NCI-H1436 treated with DMSO at 0.1 percent for 48 hours (cell line): Measurements from ENCODE around the gene ZNF205.

Experiments used
- DNase-seq: peaks from one replicate; lab custom pipeline; 2025; lab: John Stamatoyannopoulos, UW

The ZNF205 gene

GRCh38 chr16:3084969-3085670 lies 27.3 kb upstream of the ZNF205 start:
- DNase-seq = no peak

DNA sequence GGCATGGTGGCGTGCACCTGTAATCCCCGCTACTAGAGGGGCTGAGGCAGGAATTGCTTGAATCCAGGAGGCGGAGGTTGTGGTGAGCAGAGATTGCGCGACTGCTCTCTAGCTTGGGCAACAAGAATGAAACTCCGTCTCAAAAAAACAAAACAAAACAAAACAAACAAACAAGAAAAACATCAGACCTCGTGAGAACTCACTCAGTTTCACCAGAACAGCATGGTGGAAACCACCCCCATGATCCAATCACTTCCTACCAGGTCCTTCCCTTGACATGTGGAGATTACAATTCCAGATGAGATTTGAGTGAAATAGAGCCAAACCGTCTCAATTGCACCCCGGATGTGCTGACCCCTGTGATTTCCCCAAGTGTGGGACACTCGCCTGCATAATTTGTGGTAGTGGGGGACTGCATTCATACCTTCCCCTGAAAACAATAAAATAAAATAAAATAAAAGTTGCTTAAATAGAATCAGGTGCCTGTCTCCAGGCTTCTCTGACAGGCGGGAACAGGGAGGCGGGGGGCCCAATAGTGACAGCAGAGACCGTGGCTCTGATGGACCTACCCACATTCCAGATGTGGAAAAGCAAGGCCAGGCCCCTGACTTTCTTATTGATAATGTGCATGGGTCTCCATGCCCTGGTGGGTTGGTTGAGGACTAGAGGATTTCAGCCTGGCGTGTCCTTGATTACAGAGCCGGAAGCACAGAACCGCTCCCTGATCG lies 26.4 kb upstream of the ZNF205 start:
- no peak for DNase-seq

DNA sequence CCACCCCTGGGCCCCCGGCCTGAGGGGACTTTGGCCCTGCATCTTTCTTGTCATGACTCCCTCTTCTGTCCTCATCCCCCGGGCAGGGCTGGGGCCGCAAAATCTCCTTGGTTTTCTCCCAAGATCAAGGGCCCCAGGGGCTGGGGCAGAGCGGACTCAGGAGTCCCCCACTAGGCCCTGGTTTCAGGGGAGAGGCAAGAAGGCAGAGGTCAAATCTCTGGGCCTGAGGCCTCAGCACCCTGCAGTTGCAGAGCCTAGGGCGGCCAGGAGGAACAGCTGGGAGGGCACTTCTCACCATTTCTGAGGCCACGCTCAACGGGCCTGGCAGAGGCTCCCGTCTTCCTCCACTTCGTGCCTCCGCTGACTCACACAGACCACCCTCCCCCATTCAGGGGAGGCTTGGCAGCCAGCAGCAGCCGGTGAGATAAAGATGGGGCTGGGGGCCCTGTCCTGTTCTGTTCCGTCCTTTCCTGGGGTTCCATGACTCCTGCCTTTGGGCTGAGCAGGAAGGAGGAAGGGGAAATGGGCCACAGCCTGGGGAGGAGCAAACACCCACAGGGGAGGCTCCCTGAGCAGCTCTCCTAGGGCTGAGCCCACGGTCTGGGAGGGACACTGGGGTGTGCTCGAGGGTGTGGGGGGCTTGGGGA lies 25.7 kb upstream of the ZNF205 start:
- DNase-seq = no peak

- no peak for DNase-seq
Observed at GRCh38 chr16:3087243-3088235, 24.8 kb upstream of the ZNF205 start.

GRCh38 chr16:3088450-3088849 lies 23.9 kb upstream of the ZNF205 start:
- no peak for DNase-seq

DNA sequence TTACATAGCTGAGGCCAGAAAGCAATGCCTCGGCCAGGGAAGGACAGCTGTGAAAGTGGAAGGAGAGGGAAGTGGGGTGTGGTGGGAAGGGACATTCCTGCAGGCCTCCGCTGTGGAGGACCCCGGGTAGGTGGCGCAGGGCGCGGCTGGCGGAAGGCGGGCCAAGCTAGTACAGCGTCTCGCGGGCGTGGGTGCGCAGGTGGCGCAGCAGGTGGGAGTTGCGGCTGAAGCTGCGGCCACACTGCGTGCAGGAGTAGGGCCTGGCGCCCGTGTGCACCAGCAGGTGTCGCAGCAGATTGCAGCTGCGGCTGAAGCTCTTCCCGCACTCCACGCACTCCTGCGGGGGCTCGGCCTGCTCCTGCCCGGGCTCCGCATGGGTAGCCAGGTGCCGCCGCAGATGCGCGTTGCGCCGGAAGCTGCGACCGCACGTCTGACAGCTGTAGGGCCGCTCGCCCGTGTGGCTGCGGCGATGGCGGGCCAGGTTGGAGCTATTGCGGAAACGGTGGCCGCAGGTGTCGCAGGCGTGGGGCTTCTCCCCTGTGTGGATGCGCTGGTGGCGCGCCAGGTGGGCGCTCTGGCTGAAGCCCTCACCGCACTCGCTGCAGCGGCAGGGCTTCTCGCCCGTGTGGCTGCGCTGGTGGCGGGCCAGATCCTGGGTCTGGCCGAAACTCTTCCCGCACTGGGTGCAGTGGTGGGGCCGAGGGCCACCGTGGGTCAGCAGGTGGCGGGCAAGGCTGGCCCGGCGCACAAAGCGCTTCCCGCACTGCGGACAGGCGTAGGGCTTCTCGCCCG lies 23.3 kb upstream of the ZNF205 start:
- DNase-seq = no peak

DNA sequence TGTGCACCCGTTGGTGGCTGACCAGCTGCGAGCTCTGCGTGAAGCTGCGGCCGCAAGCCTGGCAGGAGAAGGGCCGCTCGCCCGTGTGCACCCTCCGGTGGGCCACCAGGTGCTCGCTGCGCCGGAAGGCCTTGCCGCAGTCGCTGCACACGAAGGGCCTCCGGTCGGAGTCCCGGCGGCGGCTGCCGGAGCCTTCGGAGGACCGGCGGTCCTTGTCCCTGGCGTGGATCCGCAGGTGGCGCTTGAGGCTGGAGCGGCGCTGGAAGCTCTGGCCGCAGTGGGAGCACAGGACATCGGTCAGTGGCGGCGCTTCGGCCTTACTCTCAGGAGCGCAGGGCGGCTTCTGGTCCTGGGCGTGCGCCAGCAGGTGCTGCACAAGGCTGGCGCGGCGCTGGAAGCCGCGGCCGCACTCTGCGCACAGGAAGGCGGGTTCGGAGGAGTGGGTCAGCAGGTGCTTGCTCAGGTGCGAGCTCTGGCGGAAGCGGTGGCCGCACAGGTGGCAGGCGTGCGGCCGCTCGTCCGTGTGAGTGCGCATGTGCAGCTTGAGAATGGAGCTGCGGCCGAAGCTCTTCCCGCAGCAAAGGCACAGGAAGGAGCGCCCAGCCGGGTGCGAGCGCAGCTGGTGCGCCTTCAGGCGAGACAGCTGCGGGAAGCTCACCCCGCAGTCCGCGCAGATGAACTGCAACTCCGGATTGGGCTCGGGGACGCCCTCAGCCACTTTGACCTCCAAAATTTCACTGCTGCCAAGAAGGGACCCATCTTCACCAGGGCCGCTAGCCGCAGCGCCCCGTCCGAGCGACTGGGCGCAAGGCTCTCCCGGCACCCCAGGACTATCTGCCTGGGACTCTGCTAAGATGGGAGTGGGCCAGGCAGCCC lies 22.4 kb upstream of the ZNF205 start:
- no peak for DNase-seq

DNA sequence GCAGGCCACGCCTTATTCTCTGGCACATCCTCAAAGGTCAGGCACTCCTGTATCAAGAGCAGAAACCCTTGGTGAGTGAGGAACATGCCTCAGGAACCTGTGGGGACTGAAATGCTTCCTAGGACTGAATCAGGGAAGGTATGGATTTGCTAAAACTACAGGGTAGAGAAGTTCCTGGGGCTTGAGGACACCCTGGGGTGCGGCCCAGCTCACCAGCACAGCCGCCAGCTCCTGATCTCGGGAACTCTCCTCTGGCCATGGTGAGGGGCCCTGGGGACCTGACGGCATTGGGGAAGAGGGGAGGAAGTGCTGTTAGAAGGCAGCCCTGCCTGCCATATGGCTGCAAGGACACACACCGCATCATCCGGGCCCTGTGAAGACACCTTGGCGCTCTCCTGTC lies 20.8 kb upstream of the ZNF205 start:
- DNase-seq = no peak

- DNase-seq = no peak
Observed at GRCh38 chr16:3092501-3092941, 19.9 kb upstream of the ZNF205 start.

GRCh38 chr16:3094289-3095027 lies 17.9 kb upstream of the ZNF205 start:
- DNase-seq = no peak

DNA sequence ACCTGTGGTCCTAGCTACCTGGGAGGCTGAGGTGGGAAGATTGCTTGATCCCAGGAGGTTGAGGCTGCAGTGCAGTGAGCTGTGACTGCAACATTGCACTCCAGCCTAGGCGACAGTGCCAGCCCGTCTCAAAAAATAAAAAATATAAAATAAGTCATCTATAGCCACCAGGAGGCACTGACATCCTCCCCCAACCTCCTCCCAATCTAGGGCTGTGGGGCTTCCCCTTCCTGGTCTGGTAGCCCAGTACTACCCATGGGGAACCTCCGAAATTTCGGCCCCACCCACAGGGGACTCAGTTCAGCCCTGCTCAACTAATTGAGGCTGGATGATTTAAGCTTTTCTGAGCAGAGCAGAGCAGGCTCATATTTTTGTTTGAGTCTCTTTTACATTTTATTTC lies 16.5 kb upstream of the ZNF205 start:
- DNase-seq = no peak

DNA sequence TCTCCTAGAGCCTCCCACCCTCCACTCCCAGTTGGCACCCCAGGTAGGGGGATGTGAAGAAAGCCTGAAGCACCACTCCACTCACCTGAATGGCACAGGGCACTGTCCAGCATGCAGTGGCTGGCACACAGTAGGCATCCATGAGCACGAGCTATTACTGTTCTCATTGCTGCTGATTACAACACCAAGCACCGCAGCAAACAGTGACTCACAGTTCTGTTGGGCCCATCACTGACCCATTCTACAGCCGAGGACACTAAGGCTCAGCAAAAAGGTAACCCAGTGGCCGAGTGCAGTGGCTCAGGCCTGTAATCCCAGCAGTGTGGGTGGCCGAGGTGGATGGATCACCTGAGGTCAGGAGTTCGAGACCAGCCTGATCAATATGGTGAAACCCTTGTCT lies 16.0 kb upstream of the ZNF205 start:
- DNase-seq = no peak

- no peak for DNase-seq
Observed at GRCh38 chr16:3097266-3097665, 15.1 kb upstream of the ZNF205 start.

DNA sequence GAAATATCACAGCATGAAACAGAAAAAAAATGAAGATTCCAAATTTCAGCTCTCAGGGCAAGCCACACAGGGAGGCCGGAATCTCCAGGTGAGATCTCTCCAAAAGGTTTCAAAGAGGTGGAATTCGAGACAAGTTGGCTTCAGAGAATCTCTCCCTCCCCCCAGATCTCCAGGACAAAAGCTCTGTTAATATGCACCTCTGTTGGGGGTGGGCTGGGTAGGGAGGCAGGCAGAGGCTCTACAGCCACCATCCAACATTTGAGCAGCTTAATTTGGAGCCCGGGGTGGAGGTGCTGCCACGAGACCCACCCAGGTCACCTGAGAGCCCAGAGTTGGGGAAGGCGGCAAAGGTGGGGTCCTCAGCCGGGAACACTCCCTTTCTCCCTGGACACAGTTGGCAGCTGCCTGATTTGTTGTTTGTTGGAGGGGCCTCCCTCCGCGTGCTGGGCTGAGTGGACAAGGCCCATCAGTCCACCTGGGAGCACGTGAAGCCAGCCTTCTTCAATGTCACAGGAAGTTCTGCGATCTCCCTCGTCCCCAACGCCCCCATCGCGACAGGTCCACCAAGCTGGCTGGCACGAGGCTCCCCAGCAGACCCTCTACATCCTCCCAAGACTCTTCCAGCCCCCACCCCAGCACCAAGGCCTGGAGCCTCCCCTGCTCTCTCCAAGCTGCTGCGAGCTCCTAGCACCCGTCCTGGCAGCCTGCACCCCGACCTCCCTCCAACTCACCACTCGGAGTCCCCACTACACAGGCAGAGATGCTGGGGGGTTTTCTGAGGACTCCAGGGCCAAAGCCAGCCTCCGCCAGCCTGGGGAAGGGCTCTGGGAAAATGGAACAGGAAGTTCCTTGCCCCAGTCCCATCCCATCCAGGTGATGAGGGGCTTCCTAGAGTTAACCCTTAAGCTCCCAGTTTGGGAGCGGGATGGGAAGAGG lies 13.7 kb upstream of the ZNF205 start, which contains the start of gene ZSCAN10:
Gene ZSCAN10 (minus strand): TSS at position 836 of the 936 bp plus-strand sequence. CDS start 6,357 bp downstream, outside the sequence.
- no peak for DNase-seq

DNA sequence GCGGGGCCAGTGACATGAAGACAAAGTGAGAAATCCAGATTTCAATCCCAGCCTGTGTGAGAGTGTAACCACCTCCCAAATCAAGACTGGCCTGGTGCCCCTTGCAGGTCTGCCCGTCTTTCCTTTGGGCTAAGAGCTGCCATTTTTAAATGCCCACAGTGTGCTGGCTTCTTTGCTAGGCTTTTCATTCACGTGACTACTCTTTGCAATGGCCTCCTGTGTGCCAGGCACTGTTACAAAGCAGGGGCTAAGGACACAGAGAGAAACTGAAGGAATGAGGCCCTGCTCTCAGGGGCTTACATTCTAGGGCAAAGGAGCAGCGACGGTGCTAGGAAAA lies 13.0 kb upstream of the ZNF205 start:
- no peak for DNase-seq

GRCh38 chr16:3099732-3100499 lies 12.5 kb upstream of the ZNF205 start:
- peak; percentile 55 for DNase-seq
